Caco-2 (cell line): Measurements from ENCODE around the gene EEPD1. TPM values are rescaled to one million over a fixed set of nuclear protein-coding genes. Genes with fewer than 3 reads are reported as not detected.

ENCODE experiments used
- BruUV-seq: library from RNA; stranded (reverse); fragments of 400-500 nt; replicated peaks from 2 replicates; lab custom pipeline; 2021; lab: Mats Ljungman, UMichigan
- CTCF ChIA-PET: fragments of 300-600 bp; sonication (Branson Sonifier 250); formaldehyde crosslinking; loops from one replicate; lab custom pipeline; 2022; ENCODE audit warnings: antibody characterized with exemption; lab: Charles Lee
- POLR2A ChIA-PET: fragments of 300-600 bp; sonication (Branson Sonifier 250); formaldehyde crosslinking; loops from one replicate; lab custom pipeline; 2022; ENCODE audit warnings: antibody characterized with exemption; lab: Charles Lee
- DNase-seq, 2 experiments: peaks; one replicate each; pipeline versions ENCODE4 v3.0.0 to v3.0.0-alpha.2; 2020 to 2022
- H3K27me3 ChIP-seq: replicated peaks from 2 replicates; pipeline ENCODE4 v1.6.0; 2011; ENCODE audit warnings: low read length; ENCODE audit not compliant: control insufficient read depth, insufficient read depth
- H3K36me3 ChIP-seq: 2 replicates; pipeline ENCODE4 v1.5.1; 2011; ENCODE audit warnings: low read length; ENCODE audit not compliant: control insufficient read depth, insufficient read depth
- H3K4me1 ChIP-seq: fragments of 250-450 bp; sonication (Bioruptor Pico); 2 replicates; pipeline ENCODE4 v1.5.1; 2020; ENCODE audit warnings: mild to moderate bottlenecking
- H3K4me3 ChIP-seq: 2 replicates; pipeline ENCODE4 v1.5.1; 2011; ENCODE audit warnings: low read depth, mild to moderate bottlenecking, control low read depth, low read length
- H3K9me3 ChIP-seq: fragments of 250-450 bp; sonication (Bioruptor Pico); 2 replicates; pipeline ENCODE4 v1.5.1; 2020; ENCODE audit warnings: mild to moderate bottlenecking, moderate library complexity
- H3K27ac Mint-ChIP-seq: one replicate; pipeline ENCODE4 v1.8.0; 2022; ENCODE audit warnings: mixed read lengths; ENCODE audit not compliant: unreplicated experiment
- H3K27me3 Mint-ChIP-seq: one replicate; pipeline ENCODE4 v1.8.0; 2022; ENCODE audit warnings: mixed read lengths; ENCODE audit not compliant: insufficient read depth, unreplicated experiment
- H3K36me3 Mint-ChIP-seq: one replicate; pipeline ENCODE4 v1.8.0; 2022; ENCODE audit warnings: mild to moderate bottlenecking, mixed read lengths; ENCODE audit not compliant: insufficient read depth, unreplicated experiment
- H3K4me1 Mint-ChIP-seq: one replicate; pipeline ENCODE4 v1.8.0; 2022; ENCODE audit warnings: low read depth, mixed read lengths; ENCODE audit not compliant: unreplicated experiment
- H3K4me3 Mint-ChIP-seq: one replicate; pipeline ENCODE4 v1.8.0; 2022; ENCODE audit warnings: mild to moderate bottlenecking, moderate library complexity, mixed read lengths; ENCODE audit not compliant: unreplicated experiment
- H3K9me3 Mint-ChIP-seq: one replicate; pipeline ENCODE4 v1.8.0; 2022; ENCODE audit warnings: mixed read lengths; ENCODE audit not compliant: unreplicated experiment
- intact Hi-C: fragments of 100-400 bp; cut with micrococcal nuclease; formaldehyde crosslinking; loops from one replicate; pipeline ENCODE4 v1.10.0; 2022; ENCODE audit not compliant: unreplicated experiment
- total RNA-seq: library from RNA; stranded (reverse); gene quantifications from 2 replicates; pipeline ENCODE4 v1.2.3, GENCODE V29; 2022
- TF ChIP-seq, protein P1 (sequence below), 2 experiments: fragments of 200-600 bp in 1 of 2; IDR thresholded peaks; 1 replicate in 1 of 2; 2 replicates in 1 of 2; pipeline versions ENCODE4 v1.5.1 to v1.8.0; 2011 to 2022; ENCODE audit warnings: antibody characterized with exemption in 1 of 2, control low read depth in 1 of 2, inconsistent platforms in 1 of 2, low read depth in 1 of 2, low read length in 1 of 2, mild to moderate bottlenecking in 1 of 2, moderate library complexity in 1 of 2; ENCODE audit not compliant: insufficient read depth in 1 of 2, severe bottlenecking in 1 of 2, unreplicated experiment in 1 of 2

Gene EEPD1
- total RNA-seq, 1 experiment from 2014 or later: 1.8 TPM

GRCh38 chr7:36338256-36338655 is 185.2 kb downstream of the EEPD1 start:
- H3K27me3 Mint-ChIP-seq: no peaks in the 10 kb centered on the region
- no TSS peak for BruUV-seq
- H3K9me3 Mint-ChIP-seq: no peaks in the 10 kb centered on the region
- H3K9me3 ChIP-seq: no peaks in the 10 kb centered on the region; the same call in 1 of the 2 replicates
- H3K4me1 ChIP-seq: no peaks in the 10 kb centered on the region
- POLR2A ChIA-PET: no interaction called here
- no peak overlapping the region for H3K4me3 ChIP-seq
- TF ChIP-seq, protein P1, sequence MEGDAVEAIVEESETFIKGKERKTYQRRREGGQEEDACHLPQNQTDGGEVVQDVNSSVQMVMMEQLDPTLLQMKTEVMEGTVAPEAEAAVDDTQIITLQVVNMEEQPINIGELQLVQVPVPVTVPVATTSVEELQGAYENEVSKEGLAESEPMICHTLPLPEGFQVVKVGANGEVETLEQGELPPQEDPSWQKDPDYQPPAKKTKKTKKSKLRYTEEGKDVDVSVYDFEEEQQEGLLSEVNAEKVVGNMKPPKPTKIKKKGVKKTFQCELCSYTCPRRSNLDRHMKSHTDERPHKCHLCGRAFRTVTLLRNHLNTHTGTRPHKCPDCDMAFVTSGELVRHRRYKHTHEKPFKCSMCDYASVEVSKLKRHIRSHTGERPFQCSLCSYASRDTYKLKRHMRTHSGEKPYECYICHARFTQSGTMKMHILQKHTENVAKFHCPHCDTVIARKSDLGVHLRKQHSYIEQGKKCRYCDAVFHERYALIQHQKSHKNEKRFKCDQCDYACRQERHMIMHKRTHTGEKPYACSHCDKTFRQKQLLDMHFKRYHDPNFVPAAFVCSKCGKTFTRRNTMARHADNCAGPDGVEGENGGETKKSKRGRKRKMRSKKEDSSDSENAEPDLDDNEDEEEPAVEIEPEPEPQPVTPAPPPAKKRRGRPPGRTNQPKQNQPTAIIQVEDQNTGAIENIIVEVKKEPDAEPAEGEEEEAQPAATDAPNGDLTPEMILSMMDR (IDR thresholded peaks at IDR 0.05; ENCODE audit: insufficient read depth in 1 of 2, low read depth in 1 of 2, low read length in 1 of 2, severe bottlenecking in 1 of 2, unreplicated experiment in 1 of 2): no peak
- DNase-seq: no peak
- CTCF ChIA-PET: no interaction called here
- H3K27ac Mint-ChIP-seq: no peak overlapping the region
- H3K27me3 ChIP-seq: no peaks in the 10 kb centered on the region
- no peaks in the 10 kb centered on the region for H3K36me3 Mint-ChIP-seq
- H3K36me3 ChIP-seq: no peaks in the 10 kb centered on the region
- H3K4me1 Mint-ChIP-seq: no peaks in the 10 kb centered on the region
- no peak overlapping the region for H3K4me3 Mint-ChIP-seq
- intact Hi-C loops: no loop called here

- Mint-ChIP-seq H3K36me3 (no peaks in the 10 kb centered on the region), H3K27ac (no peak overlapping the region), H3K27me3 (no peaks in the 10 kb centered on the region), H3K4me3 (no peak overlapping the region), H3K9me3 (no peaks in the 10 kb centered on the region), H3K4me1 (peaks cover 7% of the 10 kb centered on the region)
- H3K36me3 ChIP-seq: no peaks in the 10 kb centered on the region
- TF ChIP-seq, protein P1 (IDR thresholded peaks at IDR 0.05; ENCODE audit: insufficient read depth in 1 of 2, low read depth in 1 of 2, low read length in 1 of 2, severe bottlenecking in 1 of 2, unreplicated experiment in 1 of 2): no peak
- no peak overlapping the region for H3K4me3 ChIP-seq
- BruUV-seq: no TSS peak
- ChIA-PET CTCF (no interaction called here), POLR2A (no interaction called here)
- DNase-seq: no peak
- H3K9me3 ChIP-seq: peaks cover 2% of the 10 kb centered on the region; the same call in 1 of the 2 replicates
- no peaks in the 10 kb centered on the region for H3K4me1 ChIP-seq
- no peaks in the 10 kb centered on the region for H3K27me3 ChIP-seq
- intact Hi-C loops: no loop called here
Observed at GRCh38 chr7:36343548-36343947, 190.5 kb downstream of the EEPD1 start.

DNA sequence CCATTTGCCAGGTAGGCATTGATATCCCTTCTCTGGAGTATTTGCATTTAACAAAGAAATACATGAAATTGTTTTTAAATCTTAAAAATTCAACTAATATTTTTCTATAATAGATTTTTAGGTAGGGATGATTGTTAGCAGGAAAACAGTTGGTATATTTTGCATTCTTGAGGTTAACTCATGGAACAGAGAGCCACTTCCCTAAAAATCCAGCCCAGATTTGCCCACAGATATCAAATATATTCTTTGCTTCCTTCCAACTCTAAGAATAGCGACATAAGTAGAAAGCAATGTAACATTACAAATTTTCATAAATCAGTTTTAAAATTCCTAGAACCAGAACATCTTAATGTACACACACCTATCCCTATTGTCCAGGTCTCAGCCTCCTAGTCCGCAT is 191.6 kb downstream of the EEPD1 start:
- Mint-ChIP-seq H3K27ac (no peak overlapping the region), H3K4me3 (no peak overlapping the region), H3K27me3 (no peaks in the 10 kb centered on the region), H3K9me3 (no peaks in the 10 kb centered on the region), H3K36me3 (no peaks in the 10 kb centered on the region), H3K4me1 (peaks cover 7% of the 10 kb centered on the region)
- no peak for DNase-seq
- Histone ChIP-seq H3K27me3 (no peaks in the 10 kb centered on the region), H3K9me3 (0 out of 2 replicates have a peak, but pooled peaks cover 2% of the 10 kb centered on the region), H3K4me3 (no peak overlapping the region), H3K36me3 (no peaks in the 10 kb centered on the region), H3K4me1 (no peaks in the 10 kb centered on the region)
- intact Hi-C loops: no loop called here
- ChIA-PET POLR2A (no interaction called here), CTCF (no interaction called here)
- no TSS peak for BruUV-seq
- TF ChIP-seq, protein P1 (IDR thresholded peaks at IDR 0.05; ENCODE audit: insufficient read depth in 1 of 2, low read depth in 1 of 2, low read length in 1 of 2, severe bottlenecking in 1 of 2, unreplicated experiment in 1 of 2): no peak
